Fibroblast of peridontal ligament (primary cell): Measurements from ENCODE around the gene KIR2DL4.
"Not testable (repeated sequence)": the region's sequence is repeated elsewhere in the genome, so short reads cannot be mapped to it uniquely, and the experiment has no call there.

ENCODE experiments used
- DNase-seq: peaks from one replicate; pipeline ENCODE4 v3.0.0-alpha.2; 2010; ENCODE audit errors: extremely low read depth

KIR2DL4 gene

GRCh38 chr19:54804571-54804970 lies 1.2 kb downstream of the KIR2DL4 start:
- no peak for DNase-seq

- no peak for DNase-seq
Observed at GRCh38 chr19:54805665-54806515, 2.5 kb downstream of the KIR2DL4 start.

- no peak for DNase-seq
Observed at GRCh38 chr19:54806516-54806838, 3.1 kb downstream of the KIR2DL4 start.

GRCh38 chr19:54814571-54814970 lies 11.2 kb downstream of the KIR2DL4 start:
- not testable (repeated sequence) for DNase-seq

GRCh38 chr19:54816251-54816650 lies 12.8 kb downstream of the KIR2DL4 start, which contains the start of gene KIR3DL1:
KIR3DL1 (plus strand) TSS chr19:54816468.
- not testable (repeated sequence) for DNase-seq

GRCh38 chr19:54817670-54818536 lies 14.5 kb downstream of the KIR2DL4 start:
- no peak for DNase-seq

- DNase-seq, result not testable (repeated sequence)
Observed at GRCh38 chr19:54824416-54824815, 21.0 kb downstream of the KIR2DL4 start.

- DNase-seq, result not testable (repeated sequence)
Observed at GRCh38 chr19:54825326-54825725, 21.9 kb downstream of the KIR2DL4 start.

- not testable (repeated sequence) for DNase-seq
Observed at GRCh38 chr19:54828064-54828463, 24.7 kb downstream of the KIR2DL4 start.

GRCh38 chr19:54832496-54832895 lies 29.1 kb downstream of the KIR2DL4 start, which contains the start of gene KIR2DS4:
KIR2DS4 (plus strand) TSS chr19:54832676.
- not testable (repeated sequence) for DNase-seq

GRCh38 chr19:54835126-54835525 lies 31.7 kb downstream of the KIR2DL4 start:
- DNase-seq, result not testable (repeated sequence)

GRCh38 chr19:54837522-54837921 lies 34.1 kb downstream of the KIR2DL4 start:
- DNase-seq, result not testable (repeated sequence)

- DNase-seq, result not testable (repeated sequence)
Observed at GRCh38 chr19:54843171-54843570, 39.8 kb downstream of the KIR2DL4 start.

GRCh38 chr19:54850061-54850640 lies 46.7 kb downstream of the KIR2DL4 start, which contains the start of gene KIR3DL2:
KIR3DL2 (plus strand) TSS chr19:54850443; CDS start chr19:54850476, 33 bp downstream.
- DNase-seq, result not testable (repeated sequence)

GRCh38 chr19:54850930-54851329 lies 47.5 kb downstream of the KIR2DL4 start:
- DNase-seq, result no peak

GRCh38 chr19:54851353-54851752 lies 47.9 kb downstream of the KIR2DL4 start:
- no peak for DNase-seq

GRCh38 chr19:54855241-54855640 lies 51.8 kb downstream of the KIR2DL4 start:
- DNase-seq, result not testable (repeated sequence)

GRCh38 chr19:54858476-54858875 lies 55.1 kb downstream of the KIR2DL4 start:
- not testable (repeated sequence) for DNase-seq

- DNase-seq, result not testable (repeated sequence)
Observed at GRCh38 chr19:54859421-54859820, 56.0 kb downstream of the KIR2DL4 start.

GRCh38 chr19:54863459-54863858 lies 60.0 kb downstream of the KIR2DL4 start:
- DNase-seq, result not testable (repeated sequence)
